Panc1 (cell line): ENCODE measurements around the gene TERF2IP. TPM values are rescaled to one million over a fixed set of nuclear protein-coding genes. Genes with fewer than 3 reads are reported as not detected.

Experiments
- ATAC-seq: fragments of 200-7000 bp; cut with Tn5 transposase; 2 replicates; pipeline ENCODE4 v1.9.1; 2020; ENCODE audit warnings: mild to moderate bottlenecking, moderate library complexity
- BruUV-seq: library from RNA; stranded (reverse); fragments of 400-500 nt; replicated peaks from 2 replicates; lab custom pipeline; 2021; lab: Mats Ljungman, UMichigan
- CTCF ChIA-PET: fragments of 300-600 bp; sonication (Branson Sonifier 250); formaldehyde crosslinking; loops from one replicate; lab custom pipeline; 2022; ENCODE audit warnings: antibody characterized with exemption; lab: Charles Lee
- POLR2A ChIA-PET: fragments of 300-600 bp; sonication (Branson Sonifier 250); formaldehyde crosslinking; loops from one replicate; lab custom pipeline; 2022; ENCODE audit warnings: antibody characterized with exemption; lab: Charles Lee
- DNase-seq: peaks from one replicate; pipeline ENCODE4 v3.0.0-alpha.2; 2010; ENCODE audit warnings: low read depth, low spot score
- H3K27ac ChIP-seq: 2 replicates; pipeline ENCODE4 v1.5.1; 2011; ENCODE audit warnings: mild to moderate bottlenecking, low read length, inconsistent platforms
- H3K27me3 ChIP-seq: fragments of 200-500 bp; sonication (Bioruptor generic); 2 replicates; pipeline ENCODE4 v1.6.0; 2014; ENCODE audit warnings: low read length, inconsistent platforms; ENCODE audit not compliant: control insufficient read depth, insufficient read depth
- H3K36me3 ChIP-seq: fragments of 200-500 bp; sonication (Bioruptor generic); 2 replicates; pipeline ENCODE4 v1.5.1; 2014; ENCODE audit warnings: inconsistent platforms, mild to moderate bottlenecking, low read length, moderate library complexity; ENCODE audit not compliant: control insufficient read depth, insufficient read depth
- H3K4me1 ChIP-seq: 2 replicates; pipeline ENCODE4 v1.5.1; 2011; ENCODE audit warnings: inconsistent platforms, mild to moderate bottlenecking, low read length, moderate library complexity; ENCODE audit not compliant: control insufficient read depth, insufficient read depth
- H3K4me3 ChIP-seq, 2 experiments: 2 replicates each; pipeline ENCODE4 v1.5.1; 2011 to 2012; ENCODE audit warnings: low read depth in 2 of 2, low read length in 2 of 2, mild to moderate bottlenecking in 2 of 2, inconsistent platforms in 1 of 2, moderate library complexity in 1 of 2
- H3K9me3 ChIP-seq: fragments of 200-500 bp; sonication (Bioruptor generic); 2 replicates; pipeline ENCODE4 v1.5.1; 2014; ENCODE audit warnings: low read depth, mild to moderate bottlenecking, inconsistent platforms, low read length, moderate library complexity; ENCODE audit not compliant: control insufficient read depth, insufficient read depth
- POLR2AphosphoS5 ChIP-seq: IDR thresholded peaks from 2 replicates; pipeline ENCODE4 v1.6.1; 2012; ENCODE audit warnings: mild to moderate bottlenecking, low read depth, low read length, moderate library complexity
- SIN3A ChIP-seq: IDR thresholded peaks from 2 replicates; pipeline ENCODE4 v1.6.1; 2012; ENCODE audit warnings: low read depth, mild to moderate bottlenecking, low read length, moderate library complexity, borderline replicate concordance; ENCODE audit not compliant: insufficient read depth
- TCF7L2 ChIP-seq: IDR thresholded peaks from 2 replicates; pipeline ENCODE4 v1.6.1; 2011; ENCODE audit warnings: mild to moderate bottlenecking, low read depth, low read length, inconsistent platforms
- in situ Hi-C: cut with HindIII; loops from 2 replicates; pipeline ENCODE4 v1.10.0; 2016; ENCODE audit warnings: low sequenced_read_pairs, low pct_unique_long_range_greater_than_20kb
- intact Hi-C: fragments of 100-400 bp; cut with micrococcal nuclease; formaldehyde crosslinking; loops from one replicate; pipeline ENCODE4 v1.10.0; 2022; ENCODE audit not compliant: unreplicated experiment
- total RNA-seq: library from RNA; stranded (reverse); gene quantifications from one replicate; pipeline ENCODE4 v1.2.1, GENCODE V29; 2021; ENCODE audit not compliant: unreplicated experiment
- TF ChIP-seq, protein P1 (sequence below), 2 experiments: IDR thresholded peaks; 2 replicates each; pipeline ENCODE4 v1.6.1; 2011 to 2012; ENCODE audit warnings: low read depth in 2 of 2, control low read depth in 1 of 2, low read length in 1 of 2, mild to moderate bottlenecking in 1 of 2, moderate library complexity in 1 of 2; ENCODE audit not compliant: insufficient read depth in 1 of 2
- TF ChIP-seq, protein P2 (sequence below): fragments of 450-650 bp; IDR thresholded peaks from 2 replicates; pipeline ENCODE4 v1.5.1; 2017; ENCODE audit warnings: mild to moderate bottlenecking

The TERF2IP gene
- total RNA-seq, 1 experiment from 2014 or later, result 23.3 TPM

DNA sequence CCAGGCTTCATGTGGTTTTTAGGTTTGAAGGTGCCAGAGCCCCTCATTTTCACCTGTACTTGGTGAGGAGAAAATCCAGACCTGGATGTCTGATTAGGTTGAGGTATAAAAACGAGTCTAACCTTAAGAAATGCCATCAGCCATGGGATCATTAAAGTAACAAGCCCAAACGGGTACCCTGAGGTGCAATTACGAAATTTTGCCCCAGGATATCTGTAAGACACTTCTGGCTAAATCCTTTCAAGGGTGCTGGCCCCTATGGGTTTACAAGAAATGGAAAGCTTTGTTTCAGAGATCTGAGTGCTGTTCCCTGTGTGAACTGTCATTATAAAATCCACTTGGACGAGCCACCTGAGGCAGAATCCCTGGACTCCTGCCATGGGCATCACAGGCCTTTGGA lies 44.3 kb upstream of the TERF2IP start:
- no TSS peak for BruUV-seq
- Histone ChIP-seq H3K4me3 (no peak overlapping the region), H3K4me1 (no peaks in the 10 kb centered on the region), H3K27me3 (no peaks in the 10 kb centered on the region), H3K27ac (no peak overlapping the region), H3K36me3 (peaks cover 7% of the 10 kb centered on the region), H3K9me3 (no peaks in the 10 kb centered on the region)
- DNase-seq (no peak), ATAC-seq (no peak)
- ChIA-PET POLR2A (no interaction called here), CTCF (no interaction called here)
- TF ChIP-seq, protein P1, sequence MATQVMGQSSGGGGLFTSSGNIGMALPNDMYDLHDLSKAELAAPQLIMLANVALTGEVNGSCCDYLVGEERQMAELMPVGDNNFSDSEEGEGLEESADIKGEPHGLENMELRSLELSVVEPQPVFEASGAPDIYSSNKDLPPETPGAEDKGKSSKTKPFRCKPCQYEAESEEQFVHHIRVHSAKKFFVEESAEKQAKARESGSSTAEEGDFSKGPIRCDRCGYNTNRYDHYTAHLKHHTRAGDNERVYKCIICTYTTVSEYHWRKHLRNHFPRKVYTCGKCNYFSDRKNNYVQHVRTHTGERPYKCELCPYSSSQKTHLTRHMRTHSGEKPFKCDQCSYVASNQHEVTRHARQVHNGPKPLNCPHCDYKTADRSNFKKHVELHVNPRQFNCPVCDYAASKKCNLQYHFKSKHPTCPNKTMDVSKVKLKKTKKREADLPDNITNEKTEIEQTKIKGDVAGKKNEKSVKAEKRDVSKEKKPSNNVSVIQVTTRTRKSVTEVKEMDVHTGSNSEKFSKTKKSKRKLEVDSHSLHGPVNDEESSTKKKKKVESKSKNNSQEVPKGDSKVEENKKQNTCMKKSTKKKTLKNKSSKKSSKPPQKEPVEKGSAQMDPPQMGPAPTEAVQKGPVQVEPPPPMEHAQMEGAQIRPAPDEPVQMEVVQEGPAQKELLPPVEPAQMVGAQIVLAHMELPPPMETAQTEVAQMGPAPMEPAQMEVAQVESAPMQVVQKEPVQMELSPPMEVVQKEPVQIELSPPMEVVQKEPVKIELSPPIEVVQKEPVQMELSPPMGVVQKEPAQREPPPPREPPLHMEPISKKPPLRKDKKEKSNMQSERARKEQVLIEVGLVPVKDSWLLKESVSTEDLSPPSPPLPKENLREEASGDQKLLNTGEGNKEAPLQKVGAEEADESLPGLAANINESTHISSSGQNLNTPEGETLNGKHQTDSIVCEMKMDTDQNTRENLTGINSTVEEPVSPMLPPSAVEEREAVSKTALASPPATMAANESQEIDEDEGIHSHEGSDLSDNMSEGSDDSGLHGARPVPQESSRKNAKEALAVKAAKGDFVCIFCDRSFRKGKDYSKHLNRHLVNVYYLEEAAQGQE (IDR thresholded peaks at IDR 0.05; ENCODE audit: insufficient read depth in 1 of 2, low read depth in 2 of 2, low read length in 1 of 2), result no peak
- TF ChIP-seq TCF7L2, result no peak
- TF ChIP-seq, protein P2, sequence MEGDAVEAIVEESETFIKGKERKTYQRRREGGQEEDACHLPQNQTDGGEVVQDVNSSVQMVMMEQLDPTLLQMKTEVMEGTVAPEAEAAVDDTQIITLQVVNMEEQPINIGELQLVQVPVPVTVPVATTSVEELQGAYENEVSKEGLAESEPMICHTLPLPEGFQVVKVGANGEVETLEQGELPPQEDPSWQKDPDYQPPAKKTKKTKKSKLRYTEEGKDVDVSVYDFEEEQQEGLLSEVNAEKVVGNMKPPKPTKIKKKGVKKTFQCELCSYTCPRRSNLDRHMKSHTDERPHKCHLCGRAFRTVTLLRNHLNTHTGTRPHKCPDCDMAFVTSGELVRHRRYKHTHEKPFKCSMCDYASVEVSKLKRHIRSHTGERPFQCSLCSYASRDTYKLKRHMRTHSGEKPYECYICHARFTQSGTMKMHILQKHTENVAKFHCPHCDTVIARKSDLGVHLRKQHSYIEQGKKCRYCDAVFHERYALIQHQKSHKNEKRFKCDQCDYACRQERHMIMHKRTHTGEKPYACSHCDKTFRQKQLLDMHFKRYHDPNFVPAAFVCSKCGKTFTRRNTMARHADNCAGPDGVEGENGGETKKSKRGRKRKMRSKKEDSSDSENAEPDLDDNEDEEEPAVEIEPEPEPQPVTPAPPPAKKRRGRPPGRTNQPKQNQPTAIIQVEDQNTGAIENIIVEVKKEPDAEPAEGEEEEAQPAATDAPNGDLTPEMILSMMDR, result no peak
- no peak for TF ChIP-seq SIN3A
- TF ChIP-seq POLR2AphosphoS5, result no peak
- in situ Hi-C loops, result no loop called here
- intact Hi-C loops, result no loop called here

DNA sequence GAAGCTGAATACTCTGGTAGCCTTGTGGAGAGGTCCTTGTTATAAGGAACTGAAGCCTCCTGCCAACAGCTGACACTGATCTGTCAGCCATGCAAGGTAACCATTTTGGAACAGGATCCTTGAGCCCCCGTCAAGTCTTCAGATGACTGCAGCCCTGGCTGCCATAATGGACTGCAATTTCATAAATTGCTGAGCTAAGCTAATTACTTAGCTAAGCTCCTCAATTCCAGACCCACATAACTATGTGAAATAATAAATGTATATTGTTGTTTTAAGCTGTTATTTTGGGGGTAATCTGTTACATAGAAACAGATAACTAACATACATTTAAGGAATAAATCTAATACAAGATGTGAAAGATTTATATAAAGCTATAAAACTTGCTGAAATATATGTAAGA lies 41.1 kb upstream of the TERF2IP start:
- ChIA-PET CTCF (no interaction called here), POLR2A (no interaction called here)
- DNase-seq (no peak), ATAC-seq (no peak)
- in situ Hi-C loops, result no loop called here
- TF ChIP-seq, protein P2, result no peak
- TF ChIP-seq TCF7L2, result no peak
- TF ChIP-seq, protein P1 (IDR thresholded peaks at IDR 0.05; ENCODE audit: insufficient read depth in 1 of 2, low read depth in 2 of 2, low read length in 1 of 2), result no peak
- TF ChIP-seq POLR2AphosphoS5, result no peak
- TF ChIP-seq SIN3A, result no peak
- Histone ChIP-seq H3K27me3 (no peaks in the 10 kb centered on the region), H3K4me3 (no peak overlapping the region), H3K27ac (no peak overlapping the region), H3K36me3 (peaks cover 8% of the 10 kb centered on the region), H3K9me3 (no peaks in the 10 kb centered on the region), H3K4me1 (no peaks in the 10 kb centered on the region)
- BruUV-seq, result no TSS peak
- intact Hi-C loops, result no loop called here
